GM18951 (cell line): ENCODE data around the gene PPFIA2.
"Not testable (repeated sequence)": the region's sequence is repeated elsewhere in the genome, so short reads cannot be mapped to it uniquely, and the experiment has no call there.

Source experiments
- POLR2A ChIP-seq: IDR thresholded peaks from 4 replicates; pipeline ENCODE4 v1.6.1; 2011; ENCODE audit warnings: mild to moderate bottlenecking; ENCODE audit not compliant: insufficient read length, insufficient read depth; ENCODE audit errors: extremely low read depth
- in situ Hi-C: fragments of 300-500 bp; cut with MboI; formaldehyde crosslinking; loops from one replicate; pipeline ENCODE4 v1.12.0; 2022; ENCODE audit warnings: low sequenced_read_pairs, mixed read lengths, inconsistent platforms; ENCODE audit not compliant: unreplicated experiment

PPFIA2 gene

GRCh38 chr12:81224626-81225025, 534.5 kb downstream of the PPFIA2 start:
- in situ Hi-C loops, result no loop called here
- no peak for TF ChIP-seq POLR2A

DNA sequence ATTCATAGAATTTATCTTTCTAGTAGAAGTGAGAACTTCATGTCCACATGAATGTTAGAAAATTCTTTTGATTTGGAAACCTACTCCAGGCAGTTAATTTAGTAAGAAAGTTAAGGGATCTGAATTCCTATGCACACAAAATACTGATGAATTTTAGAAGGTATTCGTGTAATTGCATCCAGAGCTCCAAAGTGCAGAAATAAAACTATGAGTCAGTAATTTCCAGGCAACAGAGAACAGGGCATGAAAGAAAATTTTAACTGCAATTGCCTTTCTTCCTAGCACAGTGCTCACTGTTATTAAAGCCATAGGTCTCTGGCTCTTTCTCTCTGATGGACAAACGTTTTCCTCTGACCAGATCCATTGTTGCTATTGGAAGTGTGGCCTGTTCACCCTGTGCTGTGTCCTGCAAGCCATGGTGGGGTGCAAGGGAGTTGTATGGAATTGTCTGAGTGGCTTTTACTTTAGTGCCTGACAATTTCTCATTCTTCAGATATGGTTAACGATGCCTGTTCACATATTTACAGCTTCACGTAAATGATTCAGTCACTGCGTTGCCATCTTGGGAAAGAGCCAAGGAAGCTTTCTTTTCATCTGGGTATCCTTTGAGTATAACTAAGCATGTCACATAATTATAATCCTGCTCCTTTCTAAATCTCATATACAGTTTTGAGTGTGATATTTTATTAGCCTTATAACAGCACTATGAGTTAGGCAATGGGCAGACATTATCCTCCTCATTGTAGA, 536.1 kb downstream of the PPFIA2 start:
- in situ Hi-C loops, result no loop called here

DNA sequence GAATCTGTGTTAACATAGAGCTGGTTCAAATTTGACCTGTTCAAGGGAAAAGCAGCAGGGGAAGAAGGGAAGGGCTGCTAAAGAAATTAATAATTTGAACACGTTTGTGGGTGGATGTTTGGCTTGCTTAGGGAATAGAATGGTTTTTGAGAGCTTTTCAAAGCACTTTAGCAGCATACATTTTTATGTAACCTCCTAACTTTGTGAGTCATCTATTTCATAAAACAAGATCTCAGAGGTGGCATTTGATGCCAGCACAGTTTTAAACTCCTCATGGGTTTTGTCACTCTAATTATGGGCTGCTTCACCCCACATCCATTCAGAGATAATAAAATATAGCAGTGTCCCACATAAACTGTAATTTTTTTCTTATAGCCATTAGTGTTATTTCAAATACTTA, 537.5 kb downstream of the PPFIA2 start:
- in situ Hi-C loops, result no loop called here
- TF ChIP-seq POLR2A, result no peak

More for the DNA sequence above, 536.1 kb downstream of the PPFIA2 start:
- TF ChIP-seq POLR2A, result no peak

DNA sequence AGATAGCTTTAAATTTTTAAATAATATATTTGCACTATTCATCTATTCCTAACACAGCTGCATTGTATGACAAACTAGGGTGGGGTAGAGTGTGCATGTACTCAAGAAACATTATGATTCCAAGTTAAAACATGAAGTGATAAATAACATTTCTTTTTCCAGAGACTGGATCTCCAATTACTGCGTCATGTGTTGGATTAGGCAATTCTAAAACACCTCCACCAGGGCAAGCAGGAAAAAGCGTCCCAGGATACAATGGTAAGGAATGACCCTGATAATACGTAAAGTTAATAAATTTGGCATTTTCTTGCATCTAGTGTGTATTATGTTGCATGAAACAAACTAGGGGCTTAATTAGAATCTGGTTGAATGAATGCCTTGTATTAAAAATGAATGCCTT, 542.4 kb downstream of the PPFIA2 start:
- no peak for TF ChIP-seq POLR2A
- in situ Hi-C loops, result no loop called here

DNA sequence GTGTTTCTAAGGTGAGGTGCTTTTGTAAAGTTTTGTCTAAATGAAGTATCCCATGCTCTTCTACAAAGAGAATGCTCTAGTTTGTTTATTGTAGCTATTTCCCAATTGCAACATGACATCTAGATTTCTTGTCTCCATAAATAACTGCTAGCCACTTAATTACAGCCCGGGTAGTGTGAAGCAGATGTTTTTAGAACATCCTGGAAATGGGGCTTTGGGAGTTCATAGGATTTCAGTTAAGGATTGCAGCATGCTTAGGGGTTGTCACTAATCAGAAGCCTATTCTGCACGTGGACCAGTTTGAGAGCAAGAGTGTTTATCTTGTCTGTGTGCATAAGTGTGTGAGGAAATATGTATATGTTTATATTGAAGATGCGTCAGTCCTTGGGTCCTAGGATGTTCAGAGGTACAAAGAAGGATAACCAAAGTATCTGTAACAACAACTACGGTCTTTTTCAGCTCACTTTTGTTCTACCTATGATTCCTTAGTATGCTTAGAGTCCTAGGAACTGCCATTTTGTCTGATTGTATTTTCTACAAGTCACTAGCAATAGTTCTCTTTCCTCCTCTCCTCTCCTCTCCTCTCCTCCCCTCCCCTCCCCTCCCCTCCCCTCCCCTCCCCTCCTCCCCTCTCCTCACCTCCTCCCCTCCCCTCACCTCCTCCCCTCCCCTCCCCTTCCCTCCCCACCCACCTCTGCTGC, 546.0 kb downstream of the PPFIA2 start:
- in situ Hi-C loops, result no loop called here
- no peak for TF ChIP-seq POLR2A

- TF ChIP-seq POLR2A, result no peak
- in situ Hi-C loops, result no loop called here
Observed at GRCh38 chr12:81211306-81211705, 547.8 kb downstream of the PPFIA2 start.

- in situ Hi-C loops, result not testable (repeated sequence)
Observed at GRCh38 chr12:81209772-81210225, 549.4 kb downstream of the PPFIA2 start.

DNA sequence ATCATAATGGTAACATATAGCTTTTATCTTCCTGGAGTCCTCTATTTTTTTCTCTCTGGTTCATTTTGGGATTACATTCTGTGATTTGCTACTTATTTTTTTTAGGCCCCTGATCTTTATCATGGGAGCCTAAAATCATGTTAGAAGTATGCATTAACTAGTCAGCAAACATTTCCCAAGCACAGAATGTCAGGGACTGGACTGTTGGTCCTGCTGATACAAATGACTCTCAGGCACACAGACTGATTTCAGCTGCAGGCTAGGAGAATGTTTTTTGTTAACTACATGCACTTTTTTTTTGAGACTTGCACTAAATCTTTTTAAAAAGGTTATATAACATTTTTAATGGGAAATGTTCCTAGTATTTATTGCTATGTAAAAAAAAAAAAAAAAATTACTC, 550.1 kb downstream of the PPFIA2 start:
- in situ Hi-C loops, result no loop called here
- TF ChIP-seq POLR2A, result no peak

DNA sequence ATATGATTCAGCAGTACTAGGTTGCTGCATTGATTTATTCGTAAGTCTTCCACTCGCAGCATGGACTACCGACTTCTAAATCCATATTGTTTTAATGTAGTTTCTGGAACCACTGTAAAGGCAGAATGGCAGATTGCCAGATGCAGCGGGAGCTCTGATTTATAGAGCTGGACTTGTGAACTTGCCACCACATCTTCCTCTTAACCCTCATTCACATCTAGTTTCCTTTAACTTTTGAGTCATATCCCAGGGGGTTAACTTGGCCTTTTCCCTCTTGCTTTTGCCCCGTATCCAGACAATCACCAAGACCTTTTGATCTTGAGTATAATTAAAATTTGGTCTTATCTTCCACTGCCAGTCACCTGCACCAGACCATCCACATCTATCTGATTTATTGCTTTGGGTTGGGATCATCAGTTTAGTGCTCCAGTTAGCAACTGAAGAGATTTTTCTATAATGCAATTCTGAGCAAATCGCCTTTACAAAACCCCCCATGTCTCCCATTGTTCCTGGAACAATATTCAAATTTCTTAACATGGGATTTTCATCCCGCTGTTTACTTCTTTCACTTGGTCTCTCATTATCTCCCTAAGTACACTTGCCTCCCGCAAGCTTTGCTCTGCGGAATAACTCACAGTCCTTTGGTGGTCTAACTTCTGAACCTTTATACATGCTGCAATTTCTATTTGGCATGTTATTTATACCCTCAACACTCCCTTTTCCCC, 550.8 kb downstream of the PPFIA2 start:
- TF ChIP-seq POLR2A, result no peak

More for the DNA sequence above, 550.8 kb downstream of the PPFIA2 start:
- in situ Hi-C loops, result no loop called here
